Aorta (tissue), 5 donors: ENCODE measurements around the gene MYH15. TPM values are rescaled to one million over a fixed set of nuclear protein-coding genes. Genes with fewer than 3 reads are reported as not detected.

Experiments used
- ATAC-seq: fragments of 200-7000 bp; cut with Tn5 transposase; one replicate; pipeline ENCODE4 v1.9.1; 2022; ENCODE audit warnings: moderate library complexity; ENCODE audit not compliant: low FRiP score
- DNase-seq, 2 donors: peaks; one replicate each; pipeline ENCODE4 v3.0.0-alpha.2; 2020
- H3K27ac ChIP-seq, 2 donors: one replicate each; pipeline ENCODE4 v1.5.1; 2013; ENCODE audit warnings: low read length in 2 of 2, mild to moderate bottlenecking in 2 of 2, moderate library complexity in 2 of 2, control low read depth in 1 of 2, inconsistent platforms in 1 of 2, low read depth in 1 of 2
- H3K27me3 ChIP-seq, 2 donors: one replicate each; pipeline ENCODE4 v1.6.1; 2013; ENCODE audit warnings: control low read depth in 1 of 2, low read length in 1 of 2, mild to moderate bottlenecking in 1 of 2, moderate library complexity in 1 of 2; ENCODE audit not compliant: insufficient read depth in 2 of 2, control insufficient read depth in 1 of 2
- H3K36me3 ChIP-seq, 2 donors: one replicate each; pipeline ENCODE4 v1.6.1; 2013; ENCODE audit warnings: control low read depth in 1 of 2, low read length in 1 of 2, mild to moderate bottlenecking in 1 of 2; ENCODE audit not compliant: insufficient read depth in 2 of 2, control insufficient read depth in 1 of 2
- H3K4me1 ChIP-seq, 2 donors: one replicate each; pipeline ENCODE4 v1.6.1; 2013; ENCODE audit warnings: low read length in 2 of 2, control low read depth in 1 of 2, mild to moderate bottlenecking in 1 of 2, moderate library complexity in 1 of 2; ENCODE audit not compliant: insufficient read depth in 2 of 2, control insufficient read depth in 1 of 2
- H3K4me3 ChIP-seq, 2 donors: one replicate each; pipeline ENCODE4 v1.5.1; 2013; ENCODE audit warnings: low read length in 2 of 2, control low read depth in 1 of 2, mild to moderate bottlenecking in 1 of 2
- H3K9me3 ChIP-seq: one replicate; pipeline ENCODE4 v1.6.1; 2013; ENCODE audit warnings: mild to moderate bottlenecking, low read length; ENCODE audit not compliant: control insufficient read depth
- WGBS, 2 donors: extraction: QIAGEN DNeasy Blood & Tissue Kit; methylation state at CpG; one replicate each; pipeline ENCODE4 v1.1.7; 2013; 5-methylcytosine and 5-hydroxymethylcytosine counted together
- intact Hi-C, 2 donors: fragments of 100-400 bp; cut with DNase I; formaldehyde crosslinking; loops; one replicate each; pipeline versions ENCODE4 v1.14.2 to v1.15.0; 2022
- polyA plus RNA-seq, 2 donors: library from polyadenylated mRNA; stranded (reverse); fragments of 200-250 nt; gene quantifications; one replicate each; pipeline ENCODE4 v1.2.3, GENCODE V29; 2013
- total RNA-seq, 2 donors: library from RNA; stranded (reverse); fragmentation: NEBNext Ultra II Directional; extraction: Animal tissue kit (Norgen Biotek cat#: 25700); gene quantifications; one replicate each; pipeline ENCODE4 v1.2.1, GENCODE V29; 2021
- donor health status: healthy with polysubstance abuse.
- donor health status: Bipolar disorder and iron deficiency.
- donor health status: DM: no; HTN: no; CAD: no.
- donor health status: DM: no; HTN: no; CAD: no.
- donor health status: DM: yes; HTN: yes; CAD: no.

MYH15 gene
- total and polyA plus RNA-seq, 4 donors: 0.03 to 0.15 (median 0.05) TPM; not detected in 1

DNA sequence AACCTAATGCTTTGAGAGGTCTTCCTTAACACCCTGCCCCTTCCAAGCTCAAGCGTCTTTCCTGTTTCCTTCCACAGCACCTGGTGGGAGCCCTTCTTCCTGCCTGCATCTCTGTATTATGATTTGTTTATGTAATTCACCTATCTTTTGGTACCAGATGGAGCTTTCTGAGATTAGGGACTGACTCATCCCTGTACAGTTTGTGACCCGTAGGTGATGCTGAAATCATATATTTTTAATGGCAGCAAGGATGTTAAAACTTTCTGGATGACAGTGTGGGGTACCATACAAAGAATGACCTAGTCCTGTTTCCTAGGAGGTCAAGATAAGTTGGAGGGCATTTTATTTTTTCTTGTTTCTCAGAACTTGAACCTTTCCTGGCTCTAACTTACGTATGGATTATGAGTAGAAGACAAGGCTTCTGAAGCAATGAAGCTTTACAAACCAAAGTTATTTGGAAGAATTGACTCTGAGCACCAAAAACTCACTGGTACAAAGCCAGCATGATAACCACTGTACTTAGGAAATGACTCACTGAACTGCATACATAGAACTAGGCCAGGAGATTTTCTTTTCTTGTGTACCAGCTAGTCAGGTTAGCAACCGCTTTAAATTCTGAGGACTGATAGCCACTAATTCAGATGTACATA, 167.4 kb downstream of the MYH15 start:
- no peak for DNase-seq
- 53 to 75% methylated on average over 4 of the region's 4 CpGs for WGBS, 2 donors
- no peak overlapping the region for H3K27ac ChIP-seq
- no peaks in the 10 kb centered on the region for H3K27me3 ChIP-seq
- no peaks in the 10 kb centered on the region for H3K4me1 ChIP-seq
- no peak overlapping the region for H3K4me3 ChIP-seq
- H3K9me3 ChIP-seq: peaks cover 2% of the 10 kb centered on the region
- H3K36me3 ChIP-seq: no peaks in the 10 kb centered on the region
- intact Hi-C loops: no loop called here
- ATAC-seq: no peak

DNA sequence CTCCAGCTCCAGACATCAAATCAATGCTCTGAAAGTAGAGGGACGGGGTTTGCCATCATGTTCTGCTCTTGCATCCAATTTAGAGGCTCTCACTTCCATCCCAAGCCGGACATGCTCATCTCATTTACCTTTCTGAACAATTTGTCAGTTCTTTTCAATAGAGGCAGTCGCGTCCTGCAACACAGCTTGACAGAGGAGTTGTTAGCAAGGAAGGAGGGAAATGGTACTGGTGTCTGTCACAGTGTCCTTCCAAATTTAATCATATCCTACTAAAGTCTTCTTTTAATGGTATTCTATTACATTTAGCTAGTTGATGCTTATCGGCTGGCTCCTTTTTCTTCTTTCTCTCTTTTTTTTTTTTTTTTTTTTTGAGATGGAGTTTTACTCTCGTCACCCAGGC, 168.5 kb downstream of the MYH15 start:
- no peaks in the 10 kb centered on the region for H3K27me3 ChIP-seq
- no peak overlapping the region for H3K27ac ChIP-seq
- DNase-seq: no peak
- peaks cover 2% of the 10 kb centered on the region for H3K9me3 ChIP-seq
- intact Hi-C loops: no loop called here
- no peak overlapping the region for H3K4me3 ChIP-seq
- no peaks in the 10 kb centered on the region for H3K4me1 ChIP-seq
- H3K36me3 ChIP-seq: no peaks in the 10 kb centered on the region
- WGBS, 2 donors: 82 to 94% methylated on average over 6 of the region's 6 CpGs
- ATAC-seq: no peak

DNA sequence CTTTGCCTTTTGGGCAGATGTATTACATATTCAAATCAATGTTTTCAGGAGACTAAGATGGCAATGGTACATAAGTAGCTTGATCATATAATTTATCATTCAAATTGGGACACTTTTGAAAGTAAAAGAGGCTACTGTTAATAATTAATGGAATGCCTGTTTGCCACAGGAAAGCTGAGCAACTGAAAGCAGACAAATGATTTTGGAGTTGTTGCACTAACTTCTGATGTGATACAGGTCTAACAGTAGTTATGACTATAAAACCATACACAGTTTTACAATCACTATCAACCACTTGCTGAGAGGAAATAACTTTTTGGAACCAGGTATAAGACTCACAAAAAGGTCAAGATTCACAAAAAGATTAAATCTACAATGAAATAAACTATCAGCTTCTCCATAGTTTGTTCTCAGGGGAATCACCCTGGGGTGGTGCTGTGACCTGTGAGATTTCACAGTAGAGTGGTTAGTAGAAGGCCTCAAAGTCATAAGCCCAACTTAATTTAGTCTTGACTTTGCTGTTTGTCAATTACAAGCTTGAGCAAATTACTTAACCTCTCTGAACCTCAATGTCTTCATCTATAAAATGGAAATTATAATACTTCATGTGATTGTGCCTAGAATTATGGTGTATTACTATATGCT, 171.4 kb downstream of the MYH15 start:
- H3K27ac ChIP-seq: no peak overlapping the region
- ATAC-seq: no peak
- no peaks in the 10 kb centered on the region for H3K4me1 ChIP-seq
- no peaks in the 10 kb centered on the region for H3K9me3 ChIP-seq
- intact Hi-C loops: no loop called here
- no peaks in the 10 kb centered on the region for H3K36me3 ChIP-seq
- no peak for DNase-seq
- no peaks in the 10 kb centered on the region for H3K27me3 ChIP-seq
- no peak overlapping the region for H3K4me3 ChIP-seq

DNA sequence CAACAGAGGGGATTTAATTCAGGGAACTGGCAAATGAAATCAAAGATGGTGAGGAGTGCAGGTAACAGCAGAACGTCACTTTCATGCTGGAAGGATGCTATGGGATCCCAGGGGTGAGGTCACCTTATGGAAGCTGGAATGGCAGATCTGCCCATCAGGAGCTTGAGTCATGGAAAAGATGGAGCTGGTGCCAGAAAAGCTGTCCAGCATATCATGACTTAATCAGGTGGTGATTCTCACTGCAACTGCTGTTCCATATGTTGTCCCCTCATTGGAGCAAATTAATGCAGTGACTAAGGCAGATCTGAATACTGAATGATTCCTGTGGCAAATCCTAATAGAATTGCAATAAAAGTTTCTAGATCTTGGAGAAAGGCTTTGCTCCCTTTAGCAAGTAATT, 175.7 kb downstream of the MYH15 start:
- no peaks in the 10 kb centered on the region for H3K36me3 ChIP-seq
- WGBS, 2 donors: 90 to 94% methylated on average over 1 of the region's 1 CpG
- H3K4me1 ChIP-seq: peaks cover 0 to 1% of the 10 kb centered on the region in 2 donors
- DNase-seq (no peak), ATAC-seq (no peak)
- H3K9me3 ChIP-seq: no peaks in the 10 kb centered on the region
- no peak overlapping the region for H3K27ac ChIP-seq
- intact Hi-C loops: no loop called here
- H3K27me3 ChIP-seq: no peaks in the 10 kb centered on the region
- H3K4me3 ChIP-seq: no peak overlapping the region

DNA sequence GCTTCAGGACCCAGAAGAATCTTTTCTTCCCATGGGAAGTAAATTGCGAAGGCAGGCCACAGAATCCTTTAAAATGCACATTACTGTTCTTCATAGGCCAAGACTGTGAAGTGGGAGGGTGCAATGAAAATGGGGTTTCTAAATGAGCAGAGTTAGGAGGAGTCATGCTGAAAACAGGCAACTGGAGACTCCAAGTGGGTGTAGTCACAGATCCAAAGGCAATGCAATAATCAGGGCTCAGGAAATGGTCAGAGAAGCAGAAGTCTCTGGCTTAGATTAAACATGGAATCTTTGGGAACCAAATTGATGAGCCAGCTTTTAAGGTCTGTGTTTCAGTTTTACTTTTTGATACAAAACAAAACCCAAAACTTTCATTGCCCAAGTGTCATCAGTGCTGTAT, 176.4 kb downstream of the MYH15 start:
- Histone ChIP-seq H3K4me1 (peaks cover 3 to 4% of the 10 kb centered on the region in 2 donors), H3K27me3 (no peaks in the 10 kb centered on the region), H3K27ac (no peak overlapping the region), H3K9me3 (no peaks in the 10 kb centered on the region), H3K36me3 (no peaks in the 10 kb centered on the region), H3K4me3 (no peak overlapping the region)
- DNase-seq: no peak
- ATAC-seq: no peak
- intact Hi-C loops: no loop called here
- 93 to 99% methylated on average over 1 of the region's 1 CpG for WGBS, 2 donors

DNA sequence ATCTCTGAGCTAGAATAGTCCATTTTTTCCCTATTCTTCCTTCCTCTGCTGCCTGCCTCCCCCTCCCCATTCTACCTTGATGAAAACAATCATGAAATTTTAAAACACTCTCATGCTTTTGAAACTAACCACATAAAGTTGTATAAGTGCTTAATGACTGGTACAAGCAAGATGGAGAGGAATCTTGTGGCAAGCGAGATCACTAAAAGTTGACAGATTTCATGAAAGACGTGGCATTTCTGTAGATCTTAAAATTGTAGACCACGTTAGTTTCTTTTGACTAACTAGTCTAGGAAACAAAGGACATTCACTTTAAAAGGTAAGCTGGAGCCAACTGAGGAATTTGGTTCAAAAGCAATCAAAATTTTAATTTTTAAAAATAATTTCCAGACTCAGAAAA, 178.6 kb downstream of the MYH15 start:
- H3K4me3 ChIP-seq: no peak overlapping the region
- no peak overlapping the region for H3K27ac ChIP-seq
- H3K36me3 ChIP-seq: no peaks in the 10 kb centered on the region
- H3K9me3 ChIP-seq: no peaks in the 10 kb centered on the region
- DNase-seq (no peak), ATAC-seq (no peak)
- peaks cover 3 to 5% of the 10 kb centered on the region in 2 donors for H3K4me1 ChIP-seq
- 94 to 96% methylated on average over 3 of the region's 3 CpGs for WGBS, 2 donors
- intact Hi-C loops: no loop called here
- H3K27me3 ChIP-seq: no peaks in the 10 kb centered on the region

Other genes starting within 250 kb of the MYH15 start
- not detected for gene HHLA2, start 214.0 kb downstream of the MYH15 start, total RNA-seq
- 10 to 100 TPM in 1 of 2 donors, under 1 TPM in 1; 0.64 to 10.6 TPM for gene HHLA2, start 214.0 kb downstream of the MYH15 start, polyA plus RNA-seq
- gene CIP2A, start 78.8 kb upstream of the MYH15 start, total RNA-seq: 1 to 10 TPM; 2.8 to 4.5 TPM
- gene CIP2A, start 78.8 kb upstream of the MYH15 start, polyA plus RNA-seq: under 1 TPM; 0.25 to 0.97 TPM
- gene DZIP3, start 79.1 kb upstream of the MYH15 start, total RNA-seq: 10 to 100 TPM in 1 of 2 donors, 1 to 10 TPM in 1; 9.3 to 15.5 TPM
- gene DZIP3, start 79.1 kb upstream of the MYH15 start, polyA plus RNA-seq: 1 to 10 TPM in 1 of 2 donors, under 1 TPM in 1; 0.38 to 4.9 TPM
- gene RETNLB, start 246.8 kb upstream of the MYH15 start, total RNA-seq: not detected
- gene RETNLB, start 246.8 kb upstream of the MYH15 start, polyA plus RNA-seq: not detected